ENCODE measurements around the gene GAPDHS. TPM values are rescaled to one million over a fixed set of nuclear protein-coding genes. Genes with fewer than 3 reads are reported as not detected.

Gene GAPDHS
- total RNA-seq, 4 donors from 2014 or later: 0.54 TPM; not detected in 3

DNA sequence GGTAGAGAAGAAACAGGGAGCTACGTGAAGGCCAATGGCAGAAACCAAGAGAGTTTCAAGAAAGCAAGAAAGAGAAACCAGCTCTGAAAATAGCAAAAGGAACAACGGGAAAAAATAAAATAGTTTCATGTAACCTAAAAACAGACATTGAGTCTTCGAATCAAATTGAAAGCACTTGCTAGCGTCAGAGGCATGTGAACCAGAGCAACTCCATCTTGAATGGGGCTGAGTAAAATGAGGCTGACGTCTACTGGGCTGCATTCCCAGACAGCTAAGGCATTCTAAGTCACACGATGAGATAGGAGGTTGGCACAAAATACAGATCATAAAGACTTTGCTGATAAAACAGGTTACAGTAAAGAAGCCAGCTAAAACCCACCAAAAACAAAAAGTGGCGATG lies 45.5 kb downstream of the GAPDHS start:
- DNase-seq: no peak
- no peaks in the 10 kb centered on the region for H3K27me3 ChIP-seq
- no peaks in the 10 kb centered on the region for H3K36me3 ChIP-seq
- TF ChIP-seq POLR2A (IDR thresholded peaks at IDR 0.05): no peak
- TF ChIP-seq, protein P1, sequence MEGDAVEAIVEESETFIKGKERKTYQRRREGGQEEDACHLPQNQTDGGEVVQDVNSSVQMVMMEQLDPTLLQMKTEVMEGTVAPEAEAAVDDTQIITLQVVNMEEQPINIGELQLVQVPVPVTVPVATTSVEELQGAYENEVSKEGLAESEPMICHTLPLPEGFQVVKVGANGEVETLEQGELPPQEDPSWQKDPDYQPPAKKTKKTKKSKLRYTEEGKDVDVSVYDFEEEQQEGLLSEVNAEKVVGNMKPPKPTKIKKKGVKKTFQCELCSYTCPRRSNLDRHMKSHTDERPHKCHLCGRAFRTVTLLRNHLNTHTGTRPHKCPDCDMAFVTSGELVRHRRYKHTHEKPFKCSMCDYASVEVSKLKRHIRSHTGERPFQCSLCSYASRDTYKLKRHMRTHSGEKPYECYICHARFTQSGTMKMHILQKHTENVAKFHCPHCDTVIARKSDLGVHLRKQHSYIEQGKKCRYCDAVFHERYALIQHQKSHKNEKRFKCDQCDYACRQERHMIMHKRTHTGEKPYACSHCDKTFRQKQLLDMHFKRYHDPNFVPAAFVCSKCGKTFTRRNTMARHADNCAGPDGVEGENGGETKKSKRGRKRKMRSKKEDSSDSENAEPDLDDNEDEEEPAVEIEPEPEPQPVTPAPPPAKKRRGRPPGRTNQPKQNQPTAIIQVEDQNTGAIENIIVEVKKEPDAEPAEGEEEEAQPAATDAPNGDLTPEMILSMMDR (IDR thresholded peaks at IDR 0.05): no peak
- peaks cover 0 to 20% (median 4%) of the 10 kb centered on the region in 4 donors for H3K9me3 ChIP-seq
- H3K4me3 ChIP-seq: no peak overlapping the region
- H3K4me1 ChIP-seq: no peaks in the 10 kb centered on the region
- no peak overlapping the region for H3K27ac ChIP-seq

- H3K27me3 ChIP-seq: no peaks in the 10 kb centered on the region
- H3K27ac ChIP-seq: no peak overlapping the region
- no peaks in the 10 kb centered on the region for H3K4me1 ChIP-seq
- TF ChIP-seq, protein P1 (IDR thresholded peaks at IDR 0.05): no peak
- TF ChIP-seq POLR2A (IDR thresholded peaks at IDR 0.05): no peak
- H3K36me3 ChIP-seq: no peaks in the 10 kb centered on the region
- no peak overlapping the region for H3K4me3 ChIP-seq
- H3K9me3 ChIP-seq: no peaks in the 10 kb centered on the region
- no peak for DNase-seq
Measured at GRCh38 chr19:35582760-35583159, 49.5 kb downstream of the GAPDHS start.

DNA sequence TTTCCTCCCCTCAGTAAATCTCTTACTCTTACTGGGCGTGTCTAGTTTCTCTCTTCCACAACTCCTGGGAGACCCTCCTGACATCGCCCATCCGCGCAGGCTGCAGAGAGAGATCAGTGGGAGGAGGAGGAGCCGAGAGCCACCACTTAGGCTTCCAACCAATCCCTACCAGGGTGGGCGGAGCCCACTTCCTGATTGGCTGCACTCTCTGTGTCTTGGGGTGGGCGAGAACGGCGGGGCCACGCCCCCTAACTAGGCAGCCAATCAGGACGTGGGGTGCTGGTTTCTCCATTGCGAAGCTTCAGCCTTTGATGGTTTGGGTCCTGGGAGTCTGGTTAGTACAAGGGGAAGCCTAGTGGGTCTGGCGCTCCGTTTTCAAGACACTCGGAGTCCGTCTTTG lies 52.6 kb downstream of the GAPDHS start, which contains the start of gene PMIS2:
Gene PMIS2, plus strand, starts transcription at position 326 of the 400 bp plus-strand sequence. CDS start 87 bp downstream, outside the sequence.
- no peaks in the 10 kb centered on the region for H3K4me1 ChIP-seq
- no peaks in the 10 kb centered on the region for H3K27me3 ChIP-seq
- TF ChIP-seq POLR2A (IDR thresholded peaks at IDR 0.05): no peak
- TF ChIP-seq, protein P1 (IDR thresholded peaks at IDR 0.05): no peak
- DNase-seq: no peak
- no peak within 1 kb of the TSS for H3K4me3 ChIP-seq
- no peaks in the 10 kb centered on the region for H3K36me3 ChIP-seq
- H3K27ac ChIP-seq: no peak within 1 kb of the TSS
- H3K9me3 ChIP-seq: no peaks in the 10 kb centered on the region

DNA sequence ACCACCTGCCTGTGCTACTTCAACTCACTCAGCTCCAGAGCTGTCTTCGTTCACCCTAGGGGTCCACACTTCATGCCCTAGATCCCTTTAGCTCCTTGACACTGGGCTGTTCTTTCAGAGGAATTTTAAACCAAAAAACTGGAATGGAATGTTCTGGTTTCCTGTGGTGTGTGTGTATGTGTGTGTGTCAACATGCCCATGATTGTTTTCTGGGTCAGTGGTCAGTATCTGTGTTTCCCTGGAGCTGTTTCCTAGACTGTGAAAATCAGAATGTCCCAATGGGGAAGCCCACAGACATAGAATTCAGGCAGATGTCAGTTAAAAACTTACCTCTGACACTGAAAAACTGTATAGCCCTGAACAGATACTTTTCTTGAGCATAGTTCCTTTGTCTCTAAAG lies 54.1 kb downstream of the GAPDHS start:
- H3K36me3 ChIP-seq: no peaks in the 10 kb centered on the region
- TF ChIP-seq POLR2A (IDR thresholded peaks at IDR 0.05): no peak
- TF ChIP-seq, protein P1 (IDR thresholded peaks at IDR 0.05): no peak
- no peaks in the 10 kb centered on the region for H3K27me3 ChIP-seq

GRCh38 chr19:35590875-35591274 lies 57.6 kb downstream of the GAPDHS start:
- Histone ChIP-seq H3K4me1 (no peaks in the 10 kb centered on the region), H3K27ac (no peak overlapping the region), H3K27me3 (no peaks in the 10 kb centered on the region), H3K36me3 (no peaks in the 10 kb centered on the region), H3K4me3 (no peak overlapping the region), H3K9me3 (no peaks in the 10 kb centered on the region)
- TF ChIP-seq, protein P1 (IDR thresholded peaks at IDR 0.05): no peak
- TF ChIP-seq POLR2A (IDR thresholded peaks at IDR 0.05): no peak
- DNase-seq: no peak

More for the DNA sequence above, 54.1 kb downstream of the GAPDHS start:
- Histone ChIP-seq H3K27ac (no peak overlapping the region), H3K9me3 (no peaks in the 10 kb centered on the region), H3K4me3 (no peak overlapping the region), H3K4me1 (no peaks in the 10 kb centered on the region)
- DNase-seq: no peak

DNA sequence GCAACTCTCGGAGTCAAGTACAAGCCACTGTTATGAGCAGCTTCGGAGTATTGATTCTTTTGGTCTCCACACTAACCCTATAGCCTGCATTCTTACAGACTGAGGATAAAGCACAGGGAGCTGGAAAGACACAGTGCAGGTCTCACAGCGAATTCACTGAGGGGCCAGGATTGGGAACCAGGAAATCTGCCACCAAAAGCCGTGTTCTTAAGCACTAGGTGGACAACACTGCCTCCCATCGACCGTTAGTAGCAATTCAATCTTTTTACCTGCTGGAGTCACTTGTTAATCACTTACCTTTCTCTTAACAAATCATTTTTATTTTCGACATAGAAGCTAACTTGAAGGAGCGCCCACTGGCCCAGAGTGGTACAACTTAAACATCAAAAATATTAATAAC lies 59.0 kb downstream of the GAPDHS start:
- DNase-seq: no peak

More for the DNA sequence above, 59.0 kb downstream of the GAPDHS start:
- Histone ChIP-seq H3K27ac (no peak overlapping the region), H3K9me3 (no peaks in the 10 kb centered on the region), H3K4me1 (no peaks in the 10 kb centered on the region), H3K36me3 (no peaks in the 10 kb centered on the region), H3K4me3 (no peak overlapping the region), H3K27me3 (no peaks in the 10 kb centered on the region)
- TF ChIP-seq, protein P1 (IDR thresholded peaks at IDR 0.05): peak in 5 of 6 experiments; percentile 18 to 43 (median 38)
- TF ChIP-seq POLR2A (IDR thresholded peaks at IDR 0.05): no peak
